ENCODE data around the gene ZNF768. TPM values are rescaled to one million over a fixed set of nuclear protein-coding genes. Genes with fewer than 3 reads are reported as not detected.

Gene ZNF768
- total and polyA plus RNA-seq, 7 experiments from 2014 or later = 1.6 to 8.5 (median 7.1) TPM

- Mint-ChIP-seq H3K4me3 (peak overlapping the region in 3 of 10 donors; percentile 10 to 92 (median 87)), H3K27ac (peak overlapping the region in 4 of 9 donors; percentile 65 to 98 (median 94)), H3K27me3 (no peaks in the 10 kb centered on the region), H3K9me3 (peaks cover 0 to 2% (median 0%) of the 10 kb centered on the region in 11 donors), H3K36me3 (peaks cover 0 to 20% (median 5%) of the 10 kb centered on the region in 5 donors), H3K4me1 (peaks cover 46 to 71% (median 58%) of the 10 kb centered on the region in 7 donors)
- ATAC-seq = no peak
- no peaks in the 10 kb centered on the region for H3K27me3 ChIP-seq (ENCODE audit: control insufficient read depth in 2 of 2, insufficient read depth in 2 of 2, low read length in 2 of 2)
- H3K9me3 ChIP-seq (ENCODE audit: control insufficient read depth in 2 of 3, low read length in 3 of 3) = no peaks in the 10 kb centered on the region
- no peak overlapping the region for H3K27ac ChIP-seq (ENCODE audit: low read depth, low read length)
- H3K4me1 ChIP-seq (ENCODE audit: control insufficient read depth in 2 of 2, insufficient read depth in 2 of 2, low read length in 2 of 2) = peaks cover 28 to 37% of the 10 kb centered on the region in 2 donors
- intact Hi-C loops (cut with micrococcal nuclease) = loop anchor here in 1 of 2 donors (5.0 kb wide), 2 partner anchors 177 to 368 kb away; partner anchors contain the start of gene FBXL19
- no peak for DNase-seq
- ChIA-PET CTCF (interaction anchor here (6.2 kb wide), 1 partner anchor 20 kb away, joined by 37 read pairs; the partner anchor contains the start of gene ZNF747), POLR2A (interaction anchor here (1.2 to 9.3 kb wide), 4 partner anchors 19 to 125 kb away, joined by 3 to 159 read pairs (median 4); partner anchors contain the start of genes DCTPP1 and ZNF747)
- H3K36me3 ChIP-seq (ENCODE audit: control insufficient read depth in 2 of 3, insufficient read depth in 3 of 3, low read length in 3 of 3) = peaks cover 0 to 36% (median 8%) of the 10 kb centered on the region in 3 experiments
- no peak overlapping the region for H3K4me3 ChIP-seq (ENCODE audit: low read length)
Observed at GRCh38 chr16:30554557-30555314, 28.4 kb upstream of the ZNF768 start.

GRCh38 chr16:30553393-30553899 is 27.1 kb upstream of the ZNF768 start:
- H3K27me3 ChIP-seq (ENCODE audit: control insufficient read depth in 2 of 2, insufficient read depth in 2 of 2, low read length in 2 of 2) = no peaks in the 10 kb centered on the region
- no peaks in the 10 kb centered on the region for H3K9me3 ChIP-seq (ENCODE audit: control insufficient read depth in 2 of 3, low read length in 3 of 3)
- ChIA-PET POLR2A (interaction anchor here (2.6 to 9.3 kb wide), 3 partner anchors 18 to 136 kb away, joined by 14 to 159 read pairs (median 18); partner anchors contain the start of genes ZNF688 and ZNF747), CTCF (interaction anchor here (6.2 kb wide), 1 partner anchor 18 kb away, joined by 37 read pairs; the partner anchor contains the start of gene ZNF747)
- intact Hi-C loops (cut with micrococcal nuclease) = no loop called here
- Mint-ChIP-seq H3K4me1 (peaks cover 42 to 66% (median 58%) of the 10 kb centered on the region in 7 donors), H3K27ac (peak overlapping the region; percentile 71 to 98 (median 93)), H3K4me3 (peak overlapping the region in 5 of 10 donors; percentile 9 to 87 (median 18)), H3K27me3 (no peaks in the 10 kb centered on the region), H3K36me3 (peaks cover 0 to 20% (median 5%) of the 10 kb centered on the region in 5 donors), H3K9me3 (no peaks in the 10 kb centered on the region)
- ATAC-seq = no peak
- DNase-seq = no peak
- peaks cover 0 to 36% (median 8%) of the 10 kb centered on the region in 3 experiments for H3K36me3 ChIP-seq (ENCODE audit: control insufficient read depth in 2 of 3, insufficient read depth in 3 of 3, low read length in 3 of 3)
- H3K4me3 ChIP-seq (ENCODE audit: low read length) = no peak overlapping the region
- H3K4me1 ChIP-seq (ENCODE audit: control insufficient read depth in 2 of 2, insufficient read depth in 2 of 2, low read length in 2 of 2) = peaks cover 24 to 33% of the 10 kb centered on the region in 2 donors
- H3K27ac ChIP-seq (ENCODE audit: low read depth, low read length) = peak overlapping the region; percentile 30

GRCh38 chr16:30552956-30553355 is 26.6 kb upstream of the ZNF768 start:
- no peaks in the 10 kb centered on the region for H3K9me3 Mint-ChIP-seq
- H3K4me3 Mint-ChIP-seq = peak overlapping the region in 7 of 10 donors; percentile 9 to 87 (median 33)
- DNase-seq (no peak), ATAC-seq (no peak)
- intact Hi-C loops (cut with micrococcal nuclease) = no loop called here
- no peaks in the 10 kb centered on the region for H3K27me3 Mint-ChIP-seq
- peak overlapping the region; percentile 71 to 98 (median 93) for H3K27ac Mint-ChIP-seq
- H3K4me1 ChIP-seq (ENCODE audit: control insufficient read depth in 2 of 2, insufficient read depth in 2 of 2, low read length in 2 of 2) = peaks cover 24 to 32% of the 10 kb centered on the region in 2 donors
- H3K4me3 ChIP-seq (ENCODE audit: low read length) = no peak overlapping the region
- no peaks in the 10 kb centered on the region for H3K27me3 ChIP-seq (ENCODE audit: control insufficient read depth in 2 of 2, insufficient read depth in 2 of 2, low read length in 2 of 2)
- H3K36me3 ChIP-seq (ENCODE audit: control insufficient read depth in 2 of 3, insufficient read depth in 3 of 3, low read length in 3 of 3) = peaks cover 0 to 35% (median 8%) of the 10 kb centered on the region in 3 experiments
- peak overlapping the region; percentile 41 for H3K27ac ChIP-seq (ENCODE audit: low read depth, low read length)
- peaks cover 45 to 68% (median 60%) of the 10 kb centered on the region in 7 donors for H3K4me1 Mint-ChIP-seq
- ChIA-PET CTCF (interaction anchor here (0.6 kb wide), 1 partner anchor 127 kb away, joined by 4 read pairs; no protein-coding TSS in a partner anchor), POLR2A (interaction anchor here (0.6 to 9.3 kb wide), 8 partner anchors 11 to 194 kb away, joined by 3 to 159 read pairs (median 6); partner anchors contain the start of genes ZNF688 and ZNF747)
- H3K36me3 Mint-ChIP-seq = peaks cover 0 to 20% (median 5%) of the 10 kb centered on the region in 5 donors
- H3K9me3 ChIP-seq (ENCODE audit: control insufficient read depth in 2 of 3, low read length in 3 of 3) = no peaks in the 10 kb centered on the region

- intact Hi-C loops (cut with micrococcal nuclease) = loop anchor here in 1 of 2 donors (1.0 kb wide), 2 partner anchors 16 to 21 kb away; no protein-coding TSS in a partner anchor
- H3K4me1 ChIP-seq (ENCODE audit: control insufficient read depth in 2 of 2, insufficient read depth in 2 of 2, low read length in 2 of 2) = peaks cover 24 to 32% of the 10 kb centered on the region in 2 donors
Observed at GRCh38 chr16:30551781-30552180, 25.4 kb upstream of the ZNF768 start.

GRCh38 chr16:30548416-30549253 is 22.3 kb upstream of the ZNF768 start:
- Mint-ChIP-seq H3K27me3 (no peaks in the 10 kb centered on the region), H3K4me3 (no peak overlapping the region), H3K9me3 (no peaks in the 10 kb centered on the region), H3K36me3 (peaks cover 0 to 8% (median 0%) of the 10 kb centered on the region in 5 donors), H3K27ac (peak overlapping the region in 7 of 9 donors; percentile 16 to 81 (median 59)), H3K4me1 (peaks cover 34 to 46% (median 41%) of the 10 kb centered on the region in 7 donors)
- ChIA-PET CTCF (interaction anchor here (0.5 kb wide), 1 partner anchor 657 kb away, joined by 5 read pairs; no protein-coding TSS in a partner anchor), POLR2A (interaction anchor here (1.0 to 1.5 kb wide), 3 partner anchors 9 to 62 kb away, joined by 3 to 7 read pairs (median 3); partner anchors contain the start of genes ZNF689 and ZNF764)
- intact Hi-C loops (cut with micrococcal nuclease) = no loop called here
- H3K4me3 ChIP-seq (ENCODE audit: low read length) = no peak overlapping the region
- peaks cover 0 to 5% (median 3%) of the 10 kb centered on the region in 3 experiments for H3K36me3 ChIP-seq (ENCODE audit: control insufficient read depth in 2 of 3, insufficient read depth in 3 of 3, low read length in 3 of 3)
- ATAC-seq = no peak
- H3K27ac ChIP-seq (ENCODE audit: low read depth, low read length) = no peak overlapping the region
- no peaks in the 10 kb centered on the region for H3K27me3 ChIP-seq (ENCODE audit: control insufficient read depth in 2 of 2, insufficient read depth in 2 of 2, low read length in 2 of 2)
- peaks cover 24 to 25% of the 10 kb centered on the region in 2 donors for H3K4me1 ChIP-seq (ENCODE audit: control insufficient read depth in 2 of 2, insufficient read depth in 2 of 2, low read length in 2 of 2)
- no peaks in the 10 kb centered on the region for H3K9me3 ChIP-seq (ENCODE audit: control insufficient read depth in 2 of 3, low read length in 3 of 3)
- no peak for DNase-seq

More at GRCh38 chr16:30551781-30552180, 25.4 kb upstream of the ZNF768 start:
- H3K27me3 ChIP-seq (ENCODE audit: control insufficient read depth in 2 of 2, insufficient read depth in 2 of 2, low read length in 2 of 2) = no peaks in the 10 kb centered on the region
- ChIA-PET CTCF (interaction anchor here (0.8 to 1.3 kb wide), 3 partner anchors 16 to 122 kb away, joined by 3 to 7 read pairs (median 3); partner anchors contain the start of genes DCTPP1 and ZNF747), POLR2A (interaction anchor here (0.6 to 9.3 kb wide), 14 partner anchors 10 to 169 kb away, joined by 3 to 159 read pairs (median 5); partner anchors contain the start of genes DCTPP1, ZNF688 and ZNF747)
- H3K4me1 Mint-ChIP-seq = peaks cover 49 to 65% (median 55%) of the 10 kb centered on the region in 7 donors
- DNase-seq (peak in 8 of 9 donors; percentile 53 to 82 (median 74)), ATAC-seq (peak; percentile 89)
- peaks cover 0 to 32% (median 8%) of the 10 kb centered on the region in 3 experiments for H3K36me3 ChIP-seq (ENCODE audit: control insufficient read depth in 2 of 3, insufficient read depth in 3 of 3, low read length in 3 of 3)
- peak overlapping the region; percentile 59 for H3K27ac ChIP-seq (ENCODE audit: low read depth, low read length)
- H3K9me3 Mint-ChIP-seq = no peaks in the 10 kb centered on the region
- H3K36me3 Mint-ChIP-seq = peaks cover 0 to 20% (median 5%) of the 10 kb centered on the region in 5 donors
- no peaks in the 10 kb centered on the region for H3K27me3 Mint-ChIP-seq
- no peaks in the 10 kb centered on the region for H3K9me3 ChIP-seq (ENCODE audit: control insufficient read depth in 2 of 3, low read length in 3 of 3)
- peak overlapping the region; percentile 83 to 98 (median 93) for H3K27ac Mint-ChIP-seq
- H3K4me3 Mint-ChIP-seq = peak overlapping the region; percentile 32 to 87 (median 75)
- H3K4me3 ChIP-seq (ENCODE audit: low read length) = peak overlapping the region; percentile 5
